HUES64 (cell line): Measurements from ENCODE around the gene TSGA10IP. TPM values are rescaled to one million over a fixed set of nuclear protein-coding genes. Genes with fewer than 3 reads are reported as not detected.

Experiments used
- H3K27ac ChIP-seq: 2 replicates; pipeline ENCODE4 v1.7.0; 2013; ENCODE audit warnings: low read depth, low read length, inconsistent platforms
- H3K27me3 ChIP-seq: 2 replicates; pipeline ENCODE4 v1.6.1; 2013; ENCODE audit warnings: mild to moderate bottlenecking, low read length; ENCODE audit not compliant: insufficient read depth
- H3K36me3 ChIP-seq: 2 replicates; pipeline ENCODE4 v1.6.1; 2013; ENCODE audit warnings: mild to moderate bottlenecking, low read length; ENCODE audit not compliant: insufficient read depth
- H3K4me1 ChIP-seq: 2 replicates; pipeline ENCODE4 v1.6.1; 2013; ENCODE audit warnings: mild to moderate bottlenecking, low read length, moderate library complexity; ENCODE audit not compliant: insufficient read depth
- H3K4me3 ChIP-seq: 2 replicates; pipeline ENCODE4 v1.5.1; 2013; ENCODE audit warnings: mild to moderate bottlenecking, low read length, moderate library complexity
- H3K9ac ChIP-seq: 2 replicates; pipeline ENCODE4 v1.6.1; 2013; ENCODE audit warnings: mild to moderate bottlenecking, low read depth, low read length
- H3K9me3 ChIP-seq: 2 replicates; pipeline ENCODE4 v1.6.1; 2013; ENCODE audit warnings: low read depth, low read length; ENCODE audit not compliant: insufficient read depth
- WGBS: fragments of 150-250, 120-280 bp; methylation state at CpG from one replicate; pipeline ENCODE4 v1.1.7; 2013; ENCODE audit warnings: missing lambda C conversion rate; 5-methylcytosine and 5-hydroxymethylcytosine counted together
- polyA plus RNA-seq, 2 experiments: library from polyadenylated mRNA; stranded (reverse); fragments of 50-300 nt; gene quantifications; one replicate each; pipeline ENCODE4 v1.2.3, GENCODE V29; 2013

Gene TSGA10IP
- polyA plus RNA-seq (2013, experiment 1 of 2), result 2.3 TPM
- polyA plus RNA-seq (2013, experiment 2 of 2), result 3.6 TPM

DNA sequence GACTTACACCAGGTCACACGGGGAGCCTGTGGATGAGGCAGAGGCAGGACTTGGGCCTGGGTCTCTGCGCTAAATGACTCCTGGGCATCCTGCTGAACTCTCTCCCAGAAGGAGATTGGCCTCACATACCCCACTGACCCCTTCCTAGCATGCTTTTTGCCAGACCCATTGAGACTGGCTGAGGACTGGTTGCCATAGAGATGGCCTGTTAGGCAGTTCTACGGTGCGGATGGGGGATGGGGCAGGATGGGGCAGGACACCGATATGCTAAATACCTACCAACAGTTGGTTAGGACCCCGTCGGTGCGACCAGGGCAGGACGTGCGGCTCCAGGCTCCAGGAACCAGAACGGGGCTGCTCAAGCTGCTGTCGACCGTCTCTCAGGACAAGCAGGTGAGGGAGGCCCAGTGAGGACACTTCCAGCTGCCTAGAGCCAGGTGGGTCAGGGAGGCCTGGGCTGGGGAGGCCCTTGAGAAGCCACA lies at the start of gene TSGA10IP:
Gene TSGA10IP, plus strand, starts transcription at position 51 of the 482 bp plus-strand sequence. Its CDS starts 196 bp downstream, at position 247.
- Histone ChIP-seq H3K27me3 (no peaks in the 10 kb centered on the region), H3K36me3 (no peaks in the 10 kb centered on the region), H3K9me3 (no peaks in the 10 kb centered on the region), H3K4me3 (peak within 1 kb of the TSS; percentile 39), H3K27ac (peak within 1 kb of the TSS; percentile 87), H3K9ac (peak within 1 kb of the TSS; percentile 48; the same call in 1 of the 2 replicates), H3K4me1 (peaks cover 9% of the 10 kb centered on the region)
- 16% methylated on average over 13 of the region's 13 CpGs for WGBS

DNA sequence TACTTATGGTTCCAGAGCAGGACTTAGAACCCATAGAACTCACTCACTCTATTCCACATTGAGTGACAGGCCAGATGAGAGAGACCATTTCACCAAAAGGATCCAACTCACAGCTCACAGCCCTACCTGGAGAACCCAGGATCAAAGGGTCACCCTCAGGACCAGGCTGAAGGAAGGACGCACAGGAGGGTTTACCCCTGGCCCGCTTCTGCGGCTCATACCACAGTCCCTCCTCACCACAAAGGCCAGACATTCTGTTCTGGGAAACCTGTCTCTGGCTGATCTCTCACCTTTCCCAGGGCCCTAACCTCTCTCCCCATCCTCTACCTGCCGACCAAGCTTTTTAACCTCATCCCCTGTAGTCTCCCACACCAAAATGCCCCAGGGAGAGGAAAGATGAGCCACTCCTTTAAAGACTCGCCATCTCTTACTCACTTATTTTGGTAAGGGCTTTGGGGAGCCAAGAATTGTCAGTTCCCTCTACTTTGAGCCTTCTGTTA lies 49.7 kb upstream of the TSGA10IP start:
- no peak overlapping the region for H3K9ac ChIP-seq
- no peaks in the 10 kb centered on the region; the same call in 1 of the 2 replicates for H3K36me3 ChIP-seq
- no peak overlapping the region for H3K4me3 ChIP-seq
- no peaks in the 10 kb centered on the region for H3K9me3 ChIP-seq
- peaks cover 26% of the 10 kb centered on the region for H3K27me3 ChIP-seq
- no peak overlapping the region for H3K27ac ChIP-seq
- H3K4me1 ChIP-seq, result peaks cover 7% of the 10 kb centered on the region; the same call in 1 of the 2 replicates
- 91% methylated on average over 5 of the region's 5 CpGs for WGBS

DNA sequence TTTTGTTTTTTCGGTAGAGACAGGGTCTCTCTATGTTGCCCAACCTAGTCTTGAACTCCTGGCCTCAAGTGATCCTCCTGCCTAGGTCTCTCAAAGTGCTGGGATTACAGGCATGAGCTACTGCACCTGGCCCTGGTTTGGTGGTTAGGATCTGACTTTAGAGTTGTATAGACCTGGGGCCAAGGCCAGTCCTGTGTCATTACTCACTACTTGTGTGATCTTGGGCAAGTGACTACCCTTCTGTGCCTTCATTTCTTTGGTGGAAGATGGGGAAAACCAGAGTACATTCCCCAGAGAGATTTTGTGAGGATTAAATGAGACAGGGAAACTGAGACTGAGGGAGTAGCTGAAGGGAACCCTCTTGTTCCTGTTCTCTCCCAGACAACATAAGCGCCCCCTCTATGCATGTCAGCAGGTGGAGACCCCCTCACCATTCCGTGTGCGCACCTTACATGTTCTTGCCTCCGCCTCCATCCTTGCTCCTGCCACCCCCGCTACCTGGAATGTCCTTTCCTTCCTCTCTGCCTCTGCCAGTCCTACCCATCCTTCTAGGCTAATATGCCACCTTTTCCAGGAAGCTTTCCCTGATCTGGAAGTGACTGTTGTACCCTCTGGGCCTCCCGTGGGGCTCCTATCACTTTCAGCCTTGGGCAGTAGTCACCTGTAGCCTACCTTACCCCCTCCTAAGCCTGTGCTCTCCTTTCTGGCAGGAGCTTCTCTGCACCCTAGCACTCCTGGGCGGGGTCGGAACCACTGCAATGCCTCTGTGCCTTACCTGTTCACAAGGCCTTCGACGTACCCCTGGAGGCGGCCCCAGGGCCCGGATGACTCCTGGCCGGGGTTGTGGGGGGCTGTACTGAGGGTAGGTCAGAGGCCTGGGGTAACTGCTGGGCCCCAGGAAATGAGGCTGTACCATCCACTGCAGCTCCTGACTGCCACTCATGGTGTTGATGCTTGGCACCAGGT lies 49.0 kb upstream of the TSGA10IP start:
- 92% methylated on average over 14 of the region's 14 CpGs for WGBS
- Histone ChIP-seq H3K36me3 (no peaks in the 10 kb centered on the region; the same call in 1 of the 2 replicates), H3K27ac (no peak overlapping the region), H3K9me3 (no peaks in the 10 kb centered on the region), H3K4me1 (peaks cover 7% of the 10 kb centered on the region; the same call in 1 of the 2 replicates), H3K4me3 (no peak overlapping the region), H3K9ac (no peak overlapping the region), H3K27me3 (peaks cover 34% of the 10 kb centered on the region)

GRCh38 chr11:65897020-65897471 lies 48.2 kb upstream of the TSGA10IP start:
- Histone ChIP-seq H3K9ac (no peak overlapping the region), H3K4me1 (peaks cover 4% of the 10 kb centered on the region; the same call in 1 of the 2 replicates), H3K27me3 (peaks cover 41% of the 10 kb centered on the region), H3K4me3 (no peak overlapping the region), H3K27ac (no peak overlapping the region), H3K9me3 (no peaks in the 10 kb centered on the region), H3K36me3 (no peaks in the 10 kb centered on the region; the same call in 1 of the 2 replicates)
- 96% methylated on average over 4 of the region's 4 CpGs for WGBS

- Histone ChIP-seq H3K4me3 (peak overlapping the region; percentile 69), H3K36me3 (no peaks in the 10 kb centered on the region; the same call in 1 of the 2 replicates), H3K4me1 (peaks cover 12% of the 10 kb centered on the region; the same call in 1 of the 2 replicates), H3K27me3 (peaks cover 57% of the 10 kb centered on the region), H3K9ac (peak overlapping the region; percentile 78), H3K27ac (no peak overlapping the region), H3K9me3 (no peaks in the 10 kb centered on the region)
- WGBS, result 14% methylated on average over 27 of the region's 28 CpGs
These were observed 46.5 kb upstream of the TSGA10IP start for GRCh38 chr11:65898656-65899355.

GRCh38 chr11:65899356-65900124 lies 45.7 kb upstream of the TSGA10IP start:
- Histone ChIP-seq H3K9me3 (no peaks in the 10 kb centered on the region), H3K4me3 (peak overlapping the region; percentile 69), H3K27me3 (peaks cover 62% of the 10 kb centered on the region), H3K9ac (peak overlapping the region; percentile 78), H3K27ac (peak overlapping the region; percentile 81), H3K36me3 (no peaks in the 10 kb centered on the region; the same call in 1 of the 2 replicates), H3K4me1 (peaks cover 12% of the 10 kb centered on the region; the same call in 1 of the 2 replicates)
- WGBS, result 2% methylated on average over 78 of the region's 78 CpGs

DNA sequence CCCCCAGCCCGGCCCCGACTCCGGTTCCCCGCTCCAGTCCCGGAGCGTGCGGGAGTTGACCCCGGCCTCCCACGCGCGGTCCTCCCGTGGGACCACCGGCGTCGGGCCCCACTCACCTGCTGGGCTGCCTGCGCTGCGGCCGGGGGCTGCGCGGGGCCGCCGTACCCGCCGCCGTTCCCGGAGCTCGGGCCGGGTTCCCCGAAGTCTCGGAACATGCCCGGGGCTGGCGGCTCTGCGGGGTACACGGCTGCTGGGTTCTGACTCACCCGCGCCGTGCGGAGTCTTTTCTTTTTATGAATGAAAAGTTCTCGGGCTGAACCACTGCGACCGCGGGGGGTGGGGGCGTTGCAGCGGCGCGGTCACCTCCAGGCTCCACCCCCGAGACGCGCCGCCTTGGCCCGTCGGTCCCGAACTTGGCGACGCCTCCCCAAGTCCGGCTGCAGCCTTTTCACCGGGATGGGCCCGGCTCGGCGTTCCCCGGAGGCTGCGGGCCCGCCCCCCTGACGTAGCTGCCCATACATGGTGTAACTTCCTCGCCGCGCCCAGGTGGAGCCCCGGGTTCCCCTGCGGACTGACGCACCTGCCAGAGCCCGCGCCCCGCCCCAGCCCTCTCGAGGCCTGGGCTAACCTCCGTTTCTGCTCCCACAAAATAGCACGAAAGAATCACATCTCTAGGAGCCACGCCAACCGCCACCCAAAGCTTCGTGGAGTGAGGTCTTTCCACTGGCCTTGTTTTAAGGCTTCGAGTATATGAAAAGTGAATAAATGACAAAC lies 45.0 kb upstream of the TSGA10IP start, which contains the start of gene FOSL1:
Gene FOSL1, minus strand, starts transcription at position 264 of the 774 bp plus-strand sequence. Its CDS starts 49 bp downstream, at position 215.
- Histone ChIP-seq H3K27ac (peak within 1 kb of the TSS; percentile 81), H3K36me3 (no peaks in the 10 kb centered on the region; the same call in 1 of the 2 replicates), H3K9ac (peak within 1 kb of the TSS; percentile 78), H3K9me3 (no peaks in the 10 kb centered on the region), H3K27me3 (peaks cover 62% of the 10 kb centered on the region), H3K4me1 (peaks cover 12% of the 10 kb centered on the region; the same call in 1 of the 2 replicates), H3K4me3 (peak within 1 kb of the TSS; percentile 69)
- 2% methylated on average over 80 of the region's 80 CpGs for WGBS

- H3K36me3 ChIP-seq, result no peaks in the 10 kb centered on the region
- H3K9ac ChIP-seq, result no peak overlapping the region
- whole genome bisulfite sequencing, result 67% methylated on average over 8 of the region's 11 CpGs
- no peak overlapping the region; the same call in 1 of the 2 replicates for H3K27ac ChIP-seq
- H3K4me1 ChIP-seq, result peaks cover 12% of the 10 kb centered on the region; the same call in 1 of the 2 replicates
- peaks cover 62% of the 10 kb centered on the region for H3K27me3 ChIP-seq
- peak overlapping the region; percentile 69 for H3K4me3 ChIP-seq
- H3K9me3 ChIP-seq, result no peaks in the 10 kb centered on the region
These were observed 44.4 kb upstream of the TSGA10IP start for GRCh38 chr11:65900899-65901180.

GRCh38 chr11:65903068-65903481 lies 42.2 kb upstream of the TSGA10IP start:
- H3K27ac ChIP-seq, result no peak overlapping the region; the same call in 1 of the 2 replicates
- no peaks in the 10 kb centered on the region for H3K36me3 ChIP-seq
- no peaks in the 10 kb centered on the region for H3K9me3 ChIP-seq
- H3K27me3 ChIP-seq, result peaks cover 69% of the 10 kb centered on the region
- H3K4me1 ChIP-seq, result peaks cover 12% of the 10 kb centered on the region; the same call in 1 of the 2 replicates
- no peak overlapping the region for H3K9ac ChIP-seq
- 13% methylated on average over 5 of the region's 5 CpGs for WGBS
- no peak overlapping the region for H3K4me3 ChIP-seq
